Kidney epithelial cell (primary cell): ENCODE data around the gene NR2C2. TPM values are rescaled to one million over a fixed set of nuclear protein-coding genes. Genes with fewer than 3 reads are reported as not detected.

Source experiments
- DNase-seq: peaks from one replicate; pipeline ENCODE4 v3.0.0-alpha.2; 2010; ENCODE audit warnings: low read depth
- H3K27me3 ChIP-seq: 2 replicates; pipeline ENCODE4 v1.6.0; 2011; ENCODE audit warnings: low read length; ENCODE audit not compliant: control insufficient read depth, insufficient read depth
- H3K36me3 ChIP-seq: 2 replicates; pipeline ENCODE4 v1.5.1; 2011; ENCODE audit warnings: low read length; ENCODE audit not compliant: control insufficient read depth, insufficient read depth
- H3K4me3 ChIP-seq: 2 replicates; pipeline ENCODE4 v1.5.1; 2011; ENCODE audit warnings: low read depth, mild to moderate bottlenecking, control low read depth, low read length
- total RNA-seq: library from RNA; depleted of rRNA; stranded (reverse); fragments of >200 nt; gene quantifications from 2 replicates; pipeline ENCODE4 v1.2.3, GENCODE V29; 2015
- TF ChIP-seq, protein P1 (sequence below): IDR thresholded peaks from 2 replicates; pipeline ENCODE4 v1.5.1; 2011; ENCODE audit warnings: mild to moderate bottlenecking, moderate library complexity, low read length, control low read depth, inconsistent platforms; ENCODE audit not compliant: insufficient read depth, poor library complexity, severe bottlenecking

The NR2C2 gene
- total RNA-seq, 1 donor from 2014 or later = 33.6 TPM

DNA sequence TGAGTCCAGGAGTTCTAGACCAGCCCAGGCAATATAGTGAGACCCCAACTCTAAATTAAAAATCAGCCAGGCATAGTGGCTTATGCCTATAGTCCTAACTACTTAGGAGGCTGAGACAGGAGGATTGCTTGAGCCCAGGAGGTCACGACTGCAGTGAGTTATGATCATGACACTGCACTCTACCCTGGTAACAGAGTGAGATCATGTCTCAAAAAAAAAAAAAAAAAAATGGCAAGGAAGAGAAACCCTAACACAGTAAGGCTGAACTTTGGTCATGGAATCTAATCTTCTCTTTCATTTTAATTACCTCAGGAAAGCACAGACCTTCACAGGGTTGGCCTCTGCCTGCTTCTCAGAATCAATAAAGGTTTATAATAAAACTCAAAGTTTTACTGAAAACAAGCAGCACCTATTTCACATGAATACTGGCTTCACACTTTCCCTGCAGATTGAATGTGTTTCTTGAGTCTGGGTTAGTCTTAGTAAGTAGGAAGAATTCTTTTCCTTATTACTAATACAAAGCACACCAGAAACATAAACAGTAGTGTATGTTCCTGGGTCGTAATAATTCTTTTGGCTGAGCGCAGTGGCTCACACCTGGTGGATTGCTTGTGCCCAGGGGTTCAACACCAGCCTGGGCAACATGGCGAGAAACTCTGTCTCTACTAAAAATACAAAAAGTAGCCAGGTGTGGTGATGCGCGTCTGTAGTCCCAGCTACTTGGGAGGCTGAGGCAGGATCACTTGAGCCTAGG lies 11.6 kb upstream of the NR2C2 start:
- TF ChIP-seq, protein P1, sequence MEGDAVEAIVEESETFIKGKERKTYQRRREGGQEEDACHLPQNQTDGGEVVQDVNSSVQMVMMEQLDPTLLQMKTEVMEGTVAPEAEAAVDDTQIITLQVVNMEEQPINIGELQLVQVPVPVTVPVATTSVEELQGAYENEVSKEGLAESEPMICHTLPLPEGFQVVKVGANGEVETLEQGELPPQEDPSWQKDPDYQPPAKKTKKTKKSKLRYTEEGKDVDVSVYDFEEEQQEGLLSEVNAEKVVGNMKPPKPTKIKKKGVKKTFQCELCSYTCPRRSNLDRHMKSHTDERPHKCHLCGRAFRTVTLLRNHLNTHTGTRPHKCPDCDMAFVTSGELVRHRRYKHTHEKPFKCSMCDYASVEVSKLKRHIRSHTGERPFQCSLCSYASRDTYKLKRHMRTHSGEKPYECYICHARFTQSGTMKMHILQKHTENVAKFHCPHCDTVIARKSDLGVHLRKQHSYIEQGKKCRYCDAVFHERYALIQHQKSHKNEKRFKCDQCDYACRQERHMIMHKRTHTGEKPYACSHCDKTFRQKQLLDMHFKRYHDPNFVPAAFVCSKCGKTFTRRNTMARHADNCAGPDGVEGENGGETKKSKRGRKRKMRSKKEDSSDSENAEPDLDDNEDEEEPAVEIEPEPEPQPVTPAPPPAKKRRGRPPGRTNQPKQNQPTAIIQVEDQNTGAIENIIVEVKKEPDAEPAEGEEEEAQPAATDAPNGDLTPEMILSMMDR = no peak
- DNase-seq = no peak
- no peaks in the 10 kb centered on the region for H3K36me3 ChIP-seq
- H3K4me3 ChIP-seq = no peak overlapping the region
- no peaks in the 10 kb centered on the region for H3K27me3 ChIP-seq

DNA sequence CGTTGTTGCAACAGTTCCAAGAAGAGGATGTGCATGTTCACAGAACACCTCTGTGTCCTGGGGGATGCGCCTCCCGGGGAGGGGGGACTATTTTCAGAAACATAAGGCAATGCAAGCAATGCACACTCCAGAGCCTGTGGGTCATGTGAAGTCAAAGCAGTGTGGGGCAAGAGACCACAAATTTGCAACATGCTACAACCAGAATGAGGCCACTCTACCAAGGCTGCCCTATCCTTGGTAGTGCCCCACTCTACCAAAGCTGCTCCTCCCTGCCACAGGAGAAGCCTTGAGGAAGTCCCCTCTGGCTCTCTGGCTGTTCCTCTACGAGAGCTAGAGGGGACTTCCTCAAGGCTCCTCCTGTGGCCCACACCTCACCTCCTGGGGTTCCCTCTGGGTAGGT lies 8.4 kb upstream of the NR2C2 start:
- Histone ChIP-seq H3K36me3 (no peaks in the 10 kb centered on the region), H3K4me3 (no peak overlapping the region), H3K27me3 (no peaks in the 10 kb centered on the region)
- TF ChIP-seq, protein P1 = no peak
- DNase-seq = no peak

DNA sequence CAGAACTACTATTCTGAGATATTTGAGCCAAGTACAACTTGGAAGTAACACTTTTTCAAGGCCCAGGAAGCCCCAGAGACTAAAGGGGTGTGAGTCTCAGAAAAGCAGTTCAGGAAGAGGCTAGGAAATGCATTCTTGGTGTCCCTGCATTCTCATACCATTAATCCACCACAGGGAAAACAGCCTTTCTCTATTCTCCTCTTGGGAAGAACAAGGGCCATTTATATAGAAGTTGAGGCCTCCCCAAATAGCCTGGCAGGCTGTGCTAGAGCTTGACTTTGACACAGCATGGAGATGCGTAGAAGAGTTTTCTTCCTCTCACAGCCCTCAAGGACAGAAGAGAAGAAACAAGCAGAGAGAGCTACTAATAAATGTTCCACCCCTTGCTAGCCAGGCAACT lies 5.5 kb upstream of the NR2C2 start:
- TF ChIP-seq, protein P1 = no peak
- DNase-seq = no peak

DNA sequence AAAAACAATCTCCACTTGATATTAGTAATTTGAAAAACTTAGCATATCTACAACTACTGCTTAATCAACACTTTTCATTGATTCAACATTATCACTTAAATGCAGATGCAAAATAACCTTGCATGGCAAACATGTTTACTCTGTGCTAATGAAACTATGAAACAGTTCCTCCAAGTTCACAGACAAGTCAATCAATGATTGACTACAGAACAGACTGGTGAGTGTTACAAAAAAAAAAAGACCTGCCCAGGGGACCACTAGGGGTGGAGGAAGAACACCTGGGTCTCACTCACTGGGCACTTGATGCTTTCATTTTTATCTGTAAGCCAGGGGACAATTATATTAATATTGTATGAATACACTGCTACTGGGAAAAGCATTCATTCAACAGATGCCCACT lies 4.3 kb upstream of the NR2C2 start:
- TF ChIP-seq, protein P1 = no peak
- Histone ChIP-seq H3K4me3 (no peak overlapping the region), H3K27me3 (no peaks in the 10 kb centered on the region), H3K36me3 (no peaks in the 10 kb centered on the region)
- DNase-seq = peak; percentile 28

More for the DNA sequence above, 5.5 kb upstream of the NR2C2 start:
- no peak overlapping the region for H3K4me3 ChIP-seq
- H3K27me3 ChIP-seq = no peaks in the 10 kb centered on the region
- no peaks in the 10 kb centered on the region for H3K36me3 ChIP-seq

DNA sequence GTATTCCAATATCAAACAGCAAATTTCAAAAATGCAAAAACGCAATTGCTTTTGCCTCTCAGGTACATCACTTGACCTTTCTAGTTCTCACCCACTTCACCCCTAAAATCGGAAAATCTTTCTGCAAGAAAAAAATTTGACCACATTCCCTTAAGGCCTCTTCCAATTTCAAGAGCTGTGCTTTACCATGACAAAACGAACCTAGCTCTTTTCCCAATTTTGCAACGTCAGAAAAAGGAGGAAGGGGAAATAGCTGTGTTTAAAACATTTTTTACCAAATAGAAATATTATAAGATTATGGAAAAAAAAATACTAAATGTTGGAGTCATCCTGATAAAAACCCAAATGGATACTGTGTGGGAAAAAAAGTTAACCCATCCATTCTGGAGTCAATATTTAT lies 1.1 kb upstream of the NR2C2 start:
- DNase-seq = no peak
- TF ChIP-seq, protein P1 = no peak
- Histone ChIP-seq H3K36me3 (no peaks in the 10 kb centered on the region), H3K27me3 (no peaks in the 10 kb centered on the region), H3K4me3 (peak overlapping the region; percentile 74)

DNA sequence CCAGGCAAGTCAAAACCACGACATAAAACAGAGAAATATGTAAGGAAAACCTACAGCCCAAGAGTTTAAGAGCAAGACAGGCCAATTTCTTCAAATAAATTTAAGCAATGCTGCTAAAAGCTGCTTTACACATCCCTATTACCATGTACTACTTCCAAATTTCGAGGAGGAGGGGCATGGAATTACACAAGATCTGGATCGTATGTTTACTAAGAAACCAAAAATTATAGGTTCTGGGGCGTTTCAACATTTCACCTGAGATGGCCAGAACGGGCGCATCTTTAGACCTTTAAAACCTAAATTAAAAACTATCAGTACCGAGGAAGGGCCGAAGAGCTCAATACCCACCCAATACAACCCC lies 664 bp upstream of the NR2C2 start:
- no peak for DNase-seq
- Histone ChIP-seq H3K4me3 (peak overlapping the region; percentile 74), H3K36me3 (no peaks in the 10 kb centered on the region), H3K27me3 (no peaks in the 10 kb centered on the region)
- TF ChIP-seq, protein P1 = no peak
